ENCODE results near the gene ZNF654.

GRCh38 chr3:88058306-88058580 lies 812 bp upstream of the ZNF654 start:
- TF ChIP-seq, protein P1, sequence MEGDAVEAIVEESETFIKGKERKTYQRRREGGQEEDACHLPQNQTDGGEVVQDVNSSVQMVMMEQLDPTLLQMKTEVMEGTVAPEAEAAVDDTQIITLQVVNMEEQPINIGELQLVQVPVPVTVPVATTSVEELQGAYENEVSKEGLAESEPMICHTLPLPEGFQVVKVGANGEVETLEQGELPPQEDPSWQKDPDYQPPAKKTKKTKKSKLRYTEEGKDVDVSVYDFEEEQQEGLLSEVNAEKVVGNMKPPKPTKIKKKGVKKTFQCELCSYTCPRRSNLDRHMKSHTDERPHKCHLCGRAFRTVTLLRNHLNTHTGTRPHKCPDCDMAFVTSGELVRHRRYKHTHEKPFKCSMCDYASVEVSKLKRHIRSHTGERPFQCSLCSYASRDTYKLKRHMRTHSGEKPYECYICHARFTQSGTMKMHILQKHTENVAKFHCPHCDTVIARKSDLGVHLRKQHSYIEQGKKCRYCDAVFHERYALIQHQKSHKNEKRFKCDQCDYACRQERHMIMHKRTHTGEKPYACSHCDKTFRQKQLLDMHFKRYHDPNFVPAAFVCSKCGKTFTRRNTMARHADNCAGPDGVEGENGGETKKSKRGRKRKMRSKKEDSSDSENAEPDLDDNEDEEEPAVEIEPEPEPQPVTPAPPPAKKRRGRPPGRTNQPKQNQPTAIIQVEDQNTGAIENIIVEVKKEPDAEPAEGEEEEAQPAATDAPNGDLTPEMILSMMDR (IDR thresholded peaks at IDR 0.05; ENCODE audit: poor library complexity): no peak
- TF ChIP-seq EZH2 (IDR thresholded peaks at IDR 0.05; ENCODE audit: borderline replicate concordance) (no peak), EZH2phosphoT487 (IDR thresholded peaks at IDR 0.05; ENCODE audit: low read depth, severe bottlenecking, unreplicated experiment) (no peak)
